ENCODE data around the gene TAS1R2. TPM values are rescaled to one million over a fixed set of nuclear protein-coding genes. Genes with fewer than 3 reads are reported as not detected.

Gene TAS1R2
- total RNA-seq, 1 donor from 2014 or later: 0.98 TPM

DNA sequence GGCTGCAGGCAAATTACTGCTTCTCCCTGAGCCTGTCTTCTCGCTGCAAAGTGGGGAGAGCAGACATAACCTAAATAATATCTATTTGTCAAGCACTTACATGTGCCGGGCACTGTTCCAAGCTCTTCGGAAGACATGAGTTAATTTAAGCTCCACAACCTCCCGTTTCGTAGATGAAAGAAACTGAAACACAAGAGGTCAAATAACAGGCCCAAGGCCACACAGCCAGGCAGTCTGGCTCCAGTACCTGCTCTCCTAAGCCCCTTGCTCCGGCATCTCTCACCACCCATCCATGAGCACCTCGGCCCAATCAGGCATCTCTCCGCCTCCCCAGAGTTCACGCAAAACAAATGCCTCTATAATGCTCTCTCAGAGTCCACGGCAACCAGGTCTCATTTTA, 65.4 kb downstream of the TAS1R2 start:
- H3K4me1 ChIP-seq: no peaks in the 10 kb centered on the region
- DNase-seq (ENCODE audit: extremely low spot score in 2 of 2): no peak
- H3K36me3 ChIP-seq: no peaks in the 10 kb centered on the region
- TF ChIP-seq, protein P1, sequence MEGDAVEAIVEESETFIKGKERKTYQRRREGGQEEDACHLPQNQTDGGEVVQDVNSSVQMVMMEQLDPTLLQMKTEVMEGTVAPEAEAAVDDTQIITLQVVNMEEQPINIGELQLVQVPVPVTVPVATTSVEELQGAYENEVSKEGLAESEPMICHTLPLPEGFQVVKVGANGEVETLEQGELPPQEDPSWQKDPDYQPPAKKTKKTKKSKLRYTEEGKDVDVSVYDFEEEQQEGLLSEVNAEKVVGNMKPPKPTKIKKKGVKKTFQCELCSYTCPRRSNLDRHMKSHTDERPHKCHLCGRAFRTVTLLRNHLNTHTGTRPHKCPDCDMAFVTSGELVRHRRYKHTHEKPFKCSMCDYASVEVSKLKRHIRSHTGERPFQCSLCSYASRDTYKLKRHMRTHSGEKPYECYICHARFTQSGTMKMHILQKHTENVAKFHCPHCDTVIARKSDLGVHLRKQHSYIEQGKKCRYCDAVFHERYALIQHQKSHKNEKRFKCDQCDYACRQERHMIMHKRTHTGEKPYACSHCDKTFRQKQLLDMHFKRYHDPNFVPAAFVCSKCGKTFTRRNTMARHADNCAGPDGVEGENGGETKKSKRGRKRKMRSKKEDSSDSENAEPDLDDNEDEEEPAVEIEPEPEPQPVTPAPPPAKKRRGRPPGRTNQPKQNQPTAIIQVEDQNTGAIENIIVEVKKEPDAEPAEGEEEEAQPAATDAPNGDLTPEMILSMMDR (IDR thresholded peaks at IDR 0.05): no peak
- TF ChIP-seq POLR2AphosphoS5 (IDR thresholded peaks at IDR 0.05; ENCODE audit: insufficient read depth in 1 of 2, low read depth in 1 of 2): no peak
- TF ChIP-seq POLR2A (IDR thresholded peaks at IDR 0.05): no peak
- H3K4me3 ChIP-seq: no peak overlapping the region
- intact Hi-C loops (cut with DNase I): no loop called here
- H3K9me3 ChIP-seq: no peaks in the 10 kb centered on the region
- no peak overlapping the region for H3K27ac ChIP-seq
- H3K27me3 ChIP-seq: no peaks in the 10 kb centered on the region

DNA sequence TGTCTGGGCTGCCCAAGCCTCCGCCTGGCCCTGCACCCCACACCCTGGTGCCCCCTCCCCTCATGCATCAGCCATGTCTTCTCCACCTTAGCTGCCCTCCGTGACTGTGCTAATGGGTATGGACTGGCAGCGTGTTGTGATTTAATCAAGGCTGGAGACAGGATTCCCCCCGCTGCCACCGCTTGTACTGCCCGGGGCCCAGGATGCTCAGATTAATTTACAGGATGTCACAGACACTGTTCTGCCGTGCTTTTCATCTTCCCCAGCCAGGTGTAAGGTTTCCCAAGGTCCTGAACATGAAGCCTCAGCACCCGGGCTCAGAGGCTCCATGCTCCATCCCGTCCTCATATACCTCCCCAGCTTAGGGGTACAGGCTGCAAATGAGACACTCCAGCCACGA, 66.3 kb downstream of the TAS1R2 start:
- Histone ChIP-seq H3K36me3 (no peaks in the 10 kb centered on the region), H3K9me3 (no peaks in the 10 kb centered on the region), H3K27me3 (no peaks in the 10 kb centered on the region), H3K27ac (no peak overlapping the region), H3K4me3 (no peak overlapping the region), H3K4me1 (no peaks in the 10 kb centered on the region)
- intact Hi-C loops (cut with DNase I): no loop called here
- TF ChIP-seq, protein P1 (IDR thresholded peaks at IDR 0.05): no peak
- no peak for TF ChIP-seq POLR2AphosphoS5 (IDR thresholded peaks at IDR 0.05; ENCODE audit: insufficient read depth in 1 of 2, low read depth in 1 of 2)
- no peak for TF ChIP-seq POLR2A (IDR thresholded peaks at IDR 0.05)
- no peak for DNase-seq (ENCODE audit: extremely low spot score in 2 of 2)

DNA sequence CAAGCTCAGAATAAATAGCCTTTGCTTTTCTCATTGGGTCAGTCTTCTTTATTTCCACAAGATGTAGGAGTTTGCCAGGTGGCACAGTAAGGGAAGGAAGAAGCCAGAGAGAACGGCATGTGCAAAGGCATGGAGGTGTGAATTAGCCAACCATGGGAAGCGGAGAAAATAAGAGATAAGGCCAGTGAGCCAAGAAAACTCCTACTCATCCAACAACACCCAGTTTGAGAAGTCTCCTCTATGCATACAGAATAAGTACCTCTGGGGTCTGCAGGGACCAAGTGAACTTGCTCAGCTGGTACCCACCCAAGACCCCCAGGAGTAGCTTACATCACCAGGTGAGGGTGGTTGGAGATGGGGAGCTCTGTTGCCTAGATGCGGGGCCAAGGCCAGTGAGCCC, 66.7 kb downstream of the TAS1R2 start:
- DNase-seq (ENCODE audit: extremely low spot score in 2 of 2): no peak
- TF ChIP-seq, protein P1 (IDR thresholded peaks at IDR 0.05): no peak
- TF ChIP-seq POLR2A (IDR thresholded peaks at IDR 0.05) (no peak), POLR2AphosphoS5 (IDR thresholded peaks at IDR 0.05; ENCODE audit: insufficient read depth in 1 of 2, low read depth in 1 of 2) (no peak)
- intact Hi-C loops (cut with DNase I): no loop called here
- H3K36me3 ChIP-seq: no peaks in the 10 kb centered on the region
- H3K27me3 ChIP-seq: no peaks in the 10 kb centered on the region
- H3K27ac ChIP-seq: no peak overlapping the region
- no peak overlapping the region for H3K4me3 ChIP-seq
- H3K9me3 ChIP-seq: no peaks in the 10 kb centered on the region
- no peaks in the 10 kb centered on the region for H3K4me1 ChIP-seq

MicroRNA genes within 50 kb of the gene (microRNA counts, 767-probe panel; counts per million panel counts)
- microRNA hsa-miR-1290: 1,296 to 4,767 counts per million in 2 donors

Small RNA genes lying within 50 kb of the gene (microRNA-seq; reads per million reads assigned to microRNA genes)
- not detected for gene MIR1290 (ENCODE audit: borderline number of aligned reads, borderline replicate concordance)
- gene MIR4695 (ENCODE audit: borderline number of aligned reads, borderline replicate concordance): not detected

Small RNA genes lying within 50 kb of the gene (small RNA-seq; reads per million reads assigned to genes)
- not detected for gene MIR1290
- gene MIR4695: not detected

Other genes with a start within 250 kb of the TAS1R2 start
- gene PAX7, start 228.8 kb downstream of the TAS1R2 start, total RNA-seq: not detected
- 39.5 TPM for gene ALDH4A1, start 42.9 kb upstream of the TAS1R2 start, total RNA-seq
- 34.6 TPM for gene IFFO2, start 97.0 kb upstream of the TAS1R2 start, total RNA-seq